GM21619 (cell line): ENCODE results near the gene TIMM8B.
"Not testable (repeated sequence)": the region's sequence is repeated elsewhere in the genome, so short reads cannot be mapped to it uniquely, and the experiment has no call there.

Experiments
- ATAC-seq: cut with Tn5 transposase; IDR thresholded peaks from one replicate; pipeline ENCODE4 v1.9.1; 2021; ENCODE audit not compliant: unreplicated experiment

TIMM8B gene

GRCh38 chr11:112086422-112087191 is at the start of gene TIMM8B, which contains the start of gene SDHD:
TIMM8B (minus strand) TSS chr11:112086756; CDS start chr11:112086723, 33 bp downstream.
SDHD (plus strand) TSS chr11:112086873; CDS start chr11:112086908, 35 bp downstream.
- peak; percentile 89 for ATAC-seq

GRCh38 chr11:112134473-112134872 is 47.9 kb upstream of the TIMM8B start:
- no peak for ATAC-seq

- ATAC-seq, result no peak
Observed at GRCh38 chr11:112132737-112133136, 46.2 kb upstream of the TIMM8B start.

GRCh38 chr11:112129656-112130055 is 43.1 kb upstream of the TIMM8B start:
- no peak for ATAC-seq

GRCh38 chr11:112128483-112129121 is 42.0 kb upstream of the TIMM8B start:
- no peak for ATAC-seq

GRCh38 chr11:112127056-112127455 is 40.5 kb upstream of the TIMM8B start:
- ATAC-seq, result no peak

GRCh38 chr11:112123129-112123528 is 36.6 kb upstream of the TIMM8B start:
- no peak for ATAC-seq

GRCh38 chr11:112121981-112122615 is 35.5 kb upstream of the TIMM8B start:
- ATAC-seq, result no peak

GRCh38 chr11:112118176-112118575 is 31.6 kb upstream of the TIMM8B start:
- ATAC-seq, result no peak

GRCh38 chr11:112115386-112115785 is 28.8 kb upstream of the TIMM8B start:
- ATAC-seq, result no peak

- ATAC-seq, result no peak
Observed at GRCh38 chr11:112114460-112114859, 27.9 kb upstream of the TIMM8B start.

GRCh38 chr11:112113539-112114457 is 27.2 kb upstream of the TIMM8B start:
- ATAC-seq, result no peak

- ATAC-seq, result no peak
Observed at GRCh38 chr11:112106070-112106469, 19.5 kb upstream of the TIMM8B start.

GRCh38 chr11:112103446-112103845 is 16.9 kb upstream of the TIMM8B start:
- no peak for ATAC-seq

GRCh38 chr11:112100462-112100861 is 13.9 kb upstream of the TIMM8B start:
- no peak for ATAC-seq

GRCh38 chr11:112097734-112098528 is 11.4 kb upstream of the TIMM8B start:
- ATAC-seq, result no peak

GRCh38 chr11:112096194-112096593 is 9.6 kb upstream of the TIMM8B start:
- no peak for ATAC-seq

- not testable (repeated sequence) for ATAC-seq
Observed at GRCh38 chr11:112095302-112095701, 8.7 kb upstream of the TIMM8B start.

GRCh38 chr11:112087212-112087611 is 656 bp upstream of the TIMM8B start:
- no peak for ATAC-seq

- peak; percentile 33 for ATAC-seq
Observed at GRCh38 chr11:112085822-112086421, 634 bp downstream of the TIMM8B start.
